SK-N-SH (cell line): ENCODE data around the gene ZNF33A.

Experiments used
- CTCF ChIP-seq: fragments of 200-600 bp; sonication (generic); IDR thresholded peaks from 2 replicates; pipeline ENCODE4 v1.6.1; 2017; ENCODE audit warnings: antibody characterized with exemption, mild to moderate bottlenecking, moderate library complexity
- ELF1 ChIP-seq: IDR thresholded peaks from 2 replicates; pipeline ENCODE4 v1.4.0; 2012
- EP300 ChIP-seq, 2 experiments: IDR thresholded peaks; 2 replicates each; pipeline versions ENCODE4 v1.4.0 to v1.6.1; 2012; ENCODE audit warnings: borderline replicate concordance in 1 of 2, low read depth in 1 of 2, low read length in 1 of 2
- EZH2phosphoT487 ChIP-seq: fragments of 200-600 bp; sonication (generic); IDR thresholded peaks from 2 replicates; pipeline ENCODE4 v1.6.1; 2017; ENCODE audit warnings: low read depth, mixed run types, mild to moderate bottlenecking, antibody characterized with exemption, moderate library complexity, borderline replicate concordance
- JUND ChIP-seq: IDR thresholded peaks from 2 replicates; pipeline ENCODE4 v1.4.0; 2012
- NRF1 ChIP-seq: IDR thresholded peaks from 2 replicates; pipeline ENCODE4 v1.6.1; 2012; ENCODE audit warnings: low read depth, mild to moderate bottlenecking, low read length
- POLR2AphosphoS5 ChIP-seq: IDR thresholded peaks from 2 replicates; pipeline ENCODE4 v1.6.1; 2012; ENCODE audit warnings: low read depth, low read length
- RFX5 ChIP-seq: IDR thresholded peaks from 2 replicates; pipeline ENCODE4 v1.6.1; 2012; ENCODE audit warnings: mild to moderate bottlenecking, improper control_type of control experiment, low read length
- SIN3A ChIP-seq: IDR thresholded peaks from 2 replicates; pipeline ENCODE4 v1.6.1; 2012; ENCODE audit warnings: low read depth, mild to moderate bottlenecking, low read length, moderate library complexity, borderline replicate concordance
- SMC3 ChIP-seq: IDR thresholded peaks from 2 replicates; pipeline ENCODE4 v1.6.1; 2012; ENCODE audit warnings: low read depth, low read length, improper control_type of control experiment
- YY1 ChIP-seq: IDR thresholded peaks from 2 replicates; pipeline ENCODE4 v1.4.0; 2012; ENCODE audit warnings: low read depth, mild to moderate bottlenecking
- TF ChIP-seq, protein P1 (sequence below): IDR thresholded peaks from 2 replicates; pipeline ENCODE4 v1.6.1; 2012; ENCODE audit warnings: mild to moderate bottlenecking, low read depth, low read length, moderate library complexity

DNA sequence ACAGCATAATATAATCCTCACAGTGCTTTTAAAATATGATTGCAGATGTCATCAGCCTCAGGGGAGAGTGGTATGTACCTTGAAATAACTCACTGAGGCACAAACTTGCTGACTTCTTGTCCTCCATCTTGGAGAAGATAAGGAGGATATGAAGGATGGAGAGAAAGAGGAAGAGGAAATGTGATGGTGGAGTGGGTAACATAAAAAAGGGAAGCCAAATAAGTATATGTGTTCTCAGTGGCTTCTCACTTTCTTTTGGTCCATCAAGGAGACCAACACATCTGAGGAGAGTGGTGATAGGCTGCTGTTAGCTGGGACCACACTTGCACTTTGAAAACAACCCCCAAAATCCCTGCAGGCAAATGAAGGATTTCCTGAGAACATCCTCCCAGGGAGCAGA is 62.1 kb downstream of the ZNF33A start:
- TF ChIP-seq YY1 (no peak), CTCF (no peak), JUND (no peak), ELF1 (no peak), SMC3 (no peak), NRF1 (no peak), POLR2AphosphoS5 (no peak), SIN3A (no peak), EZH2phosphoT487 (no peak), RFX5 (no peak), EP300 (IDR thresholded peaks at IDR 0.05; ENCODE audit: borderline replicate concordance in 1 of 2, low read depth in 1 of 2, low read length in 1 of 2) (no peak)
- TF ChIP-seq, protein P1, sequence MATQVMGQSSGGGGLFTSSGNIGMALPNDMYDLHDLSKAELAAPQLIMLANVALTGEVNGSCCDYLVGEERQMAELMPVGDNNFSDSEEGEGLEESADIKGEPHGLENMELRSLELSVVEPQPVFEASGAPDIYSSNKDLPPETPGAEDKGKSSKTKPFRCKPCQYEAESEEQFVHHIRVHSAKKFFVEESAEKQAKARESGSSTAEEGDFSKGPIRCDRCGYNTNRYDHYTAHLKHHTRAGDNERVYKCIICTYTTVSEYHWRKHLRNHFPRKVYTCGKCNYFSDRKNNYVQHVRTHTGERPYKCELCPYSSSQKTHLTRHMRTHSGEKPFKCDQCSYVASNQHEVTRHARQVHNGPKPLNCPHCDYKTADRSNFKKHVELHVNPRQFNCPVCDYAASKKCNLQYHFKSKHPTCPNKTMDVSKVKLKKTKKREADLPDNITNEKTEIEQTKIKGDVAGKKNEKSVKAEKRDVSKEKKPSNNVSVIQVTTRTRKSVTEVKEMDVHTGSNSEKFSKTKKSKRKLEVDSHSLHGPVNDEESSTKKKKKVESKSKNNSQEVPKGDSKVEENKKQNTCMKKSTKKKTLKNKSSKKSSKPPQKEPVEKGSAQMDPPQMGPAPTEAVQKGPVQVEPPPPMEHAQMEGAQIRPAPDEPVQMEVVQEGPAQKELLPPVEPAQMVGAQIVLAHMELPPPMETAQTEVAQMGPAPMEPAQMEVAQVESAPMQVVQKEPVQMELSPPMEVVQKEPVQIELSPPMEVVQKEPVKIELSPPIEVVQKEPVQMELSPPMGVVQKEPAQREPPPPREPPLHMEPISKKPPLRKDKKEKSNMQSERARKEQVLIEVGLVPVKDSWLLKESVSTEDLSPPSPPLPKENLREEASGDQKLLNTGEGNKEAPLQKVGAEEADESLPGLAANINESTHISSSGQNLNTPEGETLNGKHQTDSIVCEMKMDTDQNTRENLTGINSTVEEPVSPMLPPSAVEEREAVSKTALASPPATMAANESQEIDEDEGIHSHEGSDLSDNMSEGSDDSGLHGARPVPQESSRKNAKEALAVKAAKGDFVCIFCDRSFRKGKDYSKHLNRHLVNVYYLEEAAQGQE = no peak
